ENCODE results near the gene CNGB1. TPM values are rescaled to one million over a fixed set of nuclear protein-coding genes. Genes with fewer than 3 reads are reported as not detected.
"Not testable (repeated sequence)": the region's sequence is repeated elsewhere in the genome, so short reads cannot be mapped to it uniquely, and the experiment has no call there.

The CNGB1 gene
- total RNA-seq, 1 donor from 2014 or later = under 0.01 TPM

- FAIRE-seq = peak; percentile 36
- no peaks in the 10 kb centered on the region for H3K36me3 ChIP-seq (ENCODE audit: control insufficient read depth, insufficient read depth, low read length)
- H3K4me3 ChIP-seq (ENCODE audit: low read depth, low read length) = no peak overlapping the region
- no peaks in the 10 kb centered on the region for H3K27me3 ChIP-seq (ENCODE audit: control insufficient read depth, insufficient read depth, low read length)
- TF ChIP-seq CTCF (IDR thresholded peaks at IDR 0.05; ENCODE audit: insufficient read depth, low read length, severe bottlenecking) = peak; percentile 92
- DNase-seq (ENCODE audit: low read depth) = peak; percentile 55
These were observed 70.9 kb downstream of the CNGB1 start for GRCh38 chr16:57899771-57900661.

GRCh38 chr16:57898961-57899360 lies 72.0 kb downstream of the CNGB1 start:
- DNase-seq (ENCODE audit: low read depth) (peak; percentile 45), FAIRE-seq (no peak)
- TF ChIP-seq CTCF (IDR thresholded peaks at IDR 0.05; ENCODE audit: insufficient read depth, low read length, severe bottlenecking) = no peak
- H3K27me3 ChIP-seq (ENCODE audit: control insufficient read depth, insufficient read depth, low read length) = no peaks in the 10 kb centered on the region
- H3K36me3 ChIP-seq (ENCODE audit: control insufficient read depth, insufficient read depth, low read length) = no peaks in the 10 kb centered on the region
- no peak overlapping the region for H3K4me3 ChIP-seq (ENCODE audit: low read depth, low read length)

- FAIRE-seq = no peak
- no peak overlapping the region for H3K4me3 ChIP-seq (ENCODE audit: low read depth, low read length)
- no peaks in the 10 kb centered on the region for H3K36me3 ChIP-seq (ENCODE audit: control insufficient read depth, insufficient read depth, low read length)
- H3K27me3 ChIP-seq (ENCODE audit: control insufficient read depth, insufficient read depth, low read length) = no peaks in the 10 kb centered on the region
- TF ChIP-seq CTCF (IDR thresholded peaks at IDR 0.05; ENCODE audit: insufficient read depth, low read length, severe bottlenecking) = no peak
- DNase-seq (ENCODE audit: low read depth) = peak; percentile 20
These were observed 72.9 kb downstream of the CNGB1 start for GRCh38 chr16:57897996-57898395.

- DNase-seq (ENCODE audit: low read depth) (peak; percentile 42), FAIRE-seq (no peak)
- Histone ChIP-seq H3K36me3 (ENCODE audit: control insufficient read depth, insufficient read depth, low read length) (no peaks in the 10 kb centered on the region), H3K4me3 (ENCODE audit: low read depth, low read length) (no peak overlapping the region), H3K27me3 (ENCODE audit: control insufficient read depth, insufficient read depth, low read length) (no peaks in the 10 kb centered on the region)
- no peak for TF ChIP-seq CTCF (IDR thresholded peaks at IDR 0.05; ENCODE audit: insufficient read depth, low read length, severe bottlenecking)
These were observed 73.7 kb downstream of the CNGB1 start for GRCh38 chr16:57897053-57897784.

- not testable (repeated sequence) for DNase-seq (ENCODE audit: low read depth); H3K27me3 ChIP-seq (ENCODE audit: control insufficient read depth, insufficient read depth, low read length); H3K4me3 ChIP-seq (ENCODE audit: low read depth, low read length); H3K36me3 ChIP-seq (ENCODE audit: control insufficient read depth, insufficient read depth, low read length); FAIRE-seq
These were observed 75.8 kb downstream of the CNGB1 start for GRCh38 chr16:57895081-57895547.

GRCh38 chr16:57894390-57895080 lies 76.4 kb downstream of the CNGB1 start:
- Histone ChIP-seq H3K27me3 (ENCODE audit: control insufficient read depth, insufficient read depth, low read length) (no peaks in the 10 kb centered on the region), H3K4me3 (ENCODE audit: low read depth, low read length) (no peak overlapping the region), H3K36me3 (ENCODE audit: control insufficient read depth, insufficient read depth, low read length) (no peaks in the 10 kb centered on the region)
- DNase-seq (ENCODE audit: low read depth) (no peak), FAIRE-seq (no peak)
- TF ChIP-seq CTCF (IDR thresholded peaks at IDR 0.05; ENCODE audit: insufficient read depth, low read length, severe bottlenecking) = no peak

Data from bronchial epithelial cell (primary cell).